H9 (cell line): ENCODE results near the gene SCAMP5. TPM values are rescaled to one million over a fixed set of nuclear protein-coding genes. Genes with fewer than 3 reads are reported as not detected.

Source experiments
- DNase-seq: peaks from one replicate; pipeline ENCODE4 v3.0.0-alpha.2; 2017
- H2AFZ ChIP-seq: one replicate; pipeline ENCODE4 v1.6.1; 2013; ENCODE audit warnings: mild to moderate bottlenecking, low read length, control low read depth, moderate library complexity
- H2AK5ac ChIP-seq: 2 replicates; pipeline ENCODE4 v1.6.1; 2013; ENCODE audit warnings: low read length, control low read depth, mixed read lengths; ENCODE audit not compliant: insufficient read length
- H2BK120ac ChIP-seq: one replicate; pipeline ENCODE4 v1.6.1; 2013; ENCODE audit warnings: low read depth, mild to moderate bottlenecking, low read length, control low read depth, inconsistent platforms; ENCODE audit not compliant: poor library complexity, severe bottlenecking
- H2BK12ac ChIP-seq: 2 replicates; pipeline ENCODE4 v1.6.1; 2013; ENCODE audit warnings: low read length, control low read depth, mixed read lengths, low read depth; ENCODE audit not compliant: insufficient read length
- H2BK15ac ChIP-seq: 2 replicates; pipeline ENCODE4 v1.6.1; 2013; ENCODE audit warnings: low read depth, low read length, control low read depth
- H2BK20ac ChIP-seq: one replicate; pipeline ENCODE4 v1.6.1; 2013; ENCODE audit warnings: low read depth, mild to moderate bottlenecking, low read length, control low read depth, inconsistent platforms; ENCODE audit not compliant: poor library complexity, severe bottlenecking
- H2BK5ac ChIP-seq: 2 replicates; pipeline ENCODE4 v1.6.1; 2013; ENCODE audit warnings: low read length, control low read depth, mixed read lengths; ENCODE audit not compliant: insufficient read length
- H3K14ac ChIP-seq: 2 replicates; pipeline ENCODE4 v1.6.1; 2013; ENCODE audit warnings: low read length, control low read depth; ENCODE audit not compliant: insufficient read depth
- H3K18ac ChIP-seq: 2 replicates; pipeline ENCODE4 v1.6.1; 2013; ENCODE audit warnings: low read depth, mild to moderate bottlenecking, mixed read lengths, low read length, control low read depth; ENCODE audit not compliant: insufficient read length
- H3K23ac ChIP-seq: 2 replicates; pipeline ENCODE4 v1.6.1; 2013; ENCODE audit warnings: low read length, control low read depth, mixed read lengths, low read depth; ENCODE audit not compliant: insufficient read length
- H3K23me2 ChIP-seq: 2 replicates; pipeline ENCODE4 v1.6.1; 2013; ENCODE audit warnings: low read depth, mild to moderate bottlenecking, mixed read lengths, low read length, control low read depth; ENCODE audit not compliant: insufficient read length, poor library complexity, severe bottlenecking
- H3K27ac ChIP-seq: 2 replicates; pipeline ENCODE4 v1.5.1; 2013; ENCODE audit warnings: low read length, control low read depth, mixed read lengths, low read depth; ENCODE audit not compliant: insufficient read length
- H3K27me3 ChIP-seq: 2 replicates; pipeline ENCODE4 v1.6.1; 2013; ENCODE audit warnings: low read length, control low read depth, inconsistent platforms; ENCODE audit not compliant: insufficient read depth
- H3K4ac ChIP-seq: 2 replicates; pipeline ENCODE4 v1.6.1; 2013; ENCODE audit warnings: low read depth, mild to moderate bottlenecking, control low read depth, inconsistent platforms, low read length, moderate library complexity
- H3K4me1 ChIP-seq: 2 replicates; pipeline ENCODE4 v1.6.1; 2013; ENCODE audit warnings: low read length, control low read depth, inconsistent platforms; ENCODE audit not compliant: insufficient read depth
- H3K4me2 ChIP-seq: 2 replicates; pipeline ENCODE4 v1.6.1; 2013; ENCODE audit warnings: low read length, control low read depth, mixed read lengths; ENCODE audit not compliant: insufficient read length, insufficient read depth
- H3K56ac ChIP-seq: 2 replicates; pipeline ENCODE4 v1.6.1; 2013; ENCODE audit warnings: low read depth, mild to moderate bottlenecking, mixed read lengths, low read length, control low read depth; ENCODE audit not compliant: insufficient read length
- H3K79me1 ChIP-seq: 2 replicates; pipeline ENCODE4 v1.6.1; 2013; ENCODE audit warnings: low read depth, mild to moderate bottlenecking, moderate library complexity, low read length, control low read depth, inconsistent platforms; ENCODE audit not compliant: insufficient read depth, poor library complexity, severe bottlenecking
- H3K79me2 ChIP-seq: 2 replicates; pipeline ENCODE4 v1.6.1; 2013; ENCODE audit warnings: low read length, control low read depth, inconsistent platforms; ENCODE audit not compliant: insufficient read depth
- H3K9ac ChIP-seq: 2 replicates; pipeline ENCODE4 v1.6.1; 2013; ENCODE audit warnings: low read length, control low read depth, mixed read lengths; ENCODE audit not compliant: insufficient read length; ENCODE audit errors: extremely low read depth
- H3K9me3 ChIP-seq: one replicate; pipeline ENCODE4 v1.6.1; 2013; ENCODE audit warnings: low read depth, low read length, inconsistent platforms; ENCODE audit not compliant: control insufficient read depth
- H3T11ph ChIP-seq: one replicate; pipeline ENCODE4 v1.6.1; 2013; ENCODE audit warnings: mild to moderate bottlenecking, low read length, control low read depth, inconsistent platforms
- H4K20me1 ChIP-seq: one replicate; pipeline ENCODE4 v1.6.1; 2013; ENCODE audit not compliant: control insufficient read depth, insufficient read length, insufficient read depth
- H4K5ac ChIP-seq: 2 replicates; pipeline ENCODE4 v1.6.1; 2013; ENCODE audit warnings: low read depth, mild to moderate bottlenecking, mixed read lengths, low read length, control low read depth; ENCODE audit not compliant: insufficient read length
- H4K8ac ChIP-seq: replicated peaks from 2 replicates; pipeline ENCODE4 v1.6.1; 2013; ENCODE audit warnings: low read length, control low read depth, mixed read lengths, low read depth; ENCODE audit not compliant: insufficient read length
- H4K91ac ChIP-seq: 2 replicates; pipeline ENCODE4 v1.6.1; 2013; ENCODE audit warnings: low read depth, mild to moderate bottlenecking, moderate library complexity, mixed read lengths, low read length, control low read depth; ENCODE audit not compliant: insufficient read length
- H3K27ac Mint-ChIP-seq, 3 experiments: 2 replicates in 2 of 3; 3 replicates in 1 of 3; pipeline ENCODE4 v1.8.0; 2020 to 2021; ENCODE audit warnings: mixed read lengths in 3 of 3, mild to moderate bottlenecking in 1 of 3, moderate library complexity in 1 of 3
- H3K27me3 Mint-ChIP-seq: 2 replicates; pipeline ENCODE4 v1.8.0; 2021; ENCODE audit warnings: low read depth, mild to moderate bottlenecking, moderate library complexity, mixed read lengths
- H3K36me3 Mint-ChIP-seq, 3 experiments: 2 replicates in 2 of 3; 3 replicates in 1 of 3; pipeline ENCODE4 v1.8.0; 2020 to 2021; ENCODE audit warnings: low read depth in 3 of 3, mixed read lengths in 3 of 3; ENCODE audit not compliant: insufficient read depth in 1 of 3
- H3K4me1 Mint-ChIP-seq, 2 experiments: 2 replicates each; pipeline ENCODE4 v1.8.0; 2020; ENCODE audit warnings: mixed read lengths in 2 of 2
- H3K4me3 Mint-ChIP-seq, 2 experiments: 2 replicates in 1 of 2; 3 replicates in 1 of 2; pipeline ENCODE4 v1.8.0; 2020 to 2021; ENCODE audit warnings: mild to moderate bottlenecking in 2 of 2, mixed read lengths in 2 of 2, moderate library complexity in 1 of 2
- H3K9me3 Mint-ChIP-seq, 2 experiments: 2 replicates in 1 of 2; 3 replicates in 1 of 2; pipeline ENCODE4 v1.8.0; 2020; ENCODE audit warnings: mild to moderate bottlenecking in 2 of 2, mixed read lengths in 2 of 2, moderate library complexity in 1 of 2
- CTCF ChIP-seq: fragments of 200-600 bp; sonication (generic); conservative IDR thresholded peaks from 3 replicates; pipeline ENCODE4 v1.8.0; 2021; ENCODE audit warnings: antibody characterized with exemption, mild to moderate bottlenecking
- WGBS: extraction: QIAGEN DNeasy Blood & Tissue Kit; methylation state at CpG from one replicate; pipeline ENCODE4 v1.1.7; 2013; ENCODE audit warnings: missing lambda C conversion rate, low lambda C conversion rate, mixed read lengths; ENCODE audit not compliant: insufficient read length; ENCODE audit errors: extremely low coverage; 5-methylcytosine and 5-hydroxymethylcytosine counted together
- total RNA-seq: library from RNA; stranded (reverse); gene quantifications from 2 replicates; pipeline ENCODE4 v1.2.1, GENCODE V29; 2021

Gene SCAMP5
- total RNA-seq, 1 experiment from 2014 or later: 47.8 TPM

GRCh38 chr15:74962219-74962618 lies 33.1 kb upstream of the SCAMP5 start:
- Histone ChIP-seq H3K4ac (no peak overlapping the region), H2BK20ac (no peak overlapping the region), H4K5ac (no peak overlapping the region), H3K4me1 (no peaks in the 10 kb centered on the region), H3K27me3 (peaks cover 8% of the 10 kb centered on the region; the same call in 1 of the 2 replicates), H3K9me3 (no peaks in the 10 kb centered on the region), H4K91ac (no peak overlapping the region), H4K20me1 (no peaks in the 10 kb centered on the region), H3K9ac (no peak overlapping the region), H2BK120ac (no peak overlapping the region), H3K27ac (no peak overlapping the region), H3K18ac (no peak overlapping the region), H3K23me2 (peaks cover 20% of the 10 kb centered on the region), H2AK5ac (no peak overlapping the region), H3K79me2 (no peaks in the 10 kb centered on the region), H2BK5ac (no peak overlapping the region), H2BK12ac (no peak overlapping the region), H4K8ac (no peak overlapping the region), H3K23ac (no peak overlapping the region), H3K79me1 (no peaks in the 10 kb centered on the region), H2AFZ (no peak overlapping the region), H3K56ac (no peak overlapping the region), H3T11ph (no peak overlapping the region), H3K14ac (no peak overlapping the region), H3K4me2 (no peak overlapping the region), H2BK15ac (no peak overlapping the region)
- no peak for DNase-seq
- no peaks in the 10 kb centered on the region; a peak in 1 of 7 replicates for H3K36me3 Mint-ChIP-seq
- no peak overlapping the region; a peak in 1 of 7 replicates for H3K27ac Mint-ChIP-seq
- no peaks in the 10 kb centered on the region for H3K9me3 Mint-ChIP-seq
- no CpG with 5 or more reads among the region's 8 CpGs for WGBS
- peaks cover 12 to 30% of the 10 kb centered on the region in 2 experiments for H3K4me1 Mint-ChIP-seq
- no peak for TF ChIP-seq CTCF
- peaks cover 70% of the 10 kb centered on the region for H3K27me3 Mint-ChIP-seq
- H3K4me3 Mint-ChIP-seq: no peak overlapping the region
